Mesendoderm (in vitro differentiated cells): ENCODE data around the gene EXOSC9.

Experiments
- DNase-seq: peaks from one replicate; pipeline ENCODE4 v3.0.0; 2013
- H2AK5ac ChIP-seq: 2 replicates; pipeline ENCODE4 v1.6.1; 2013; ENCODE audit warnings: low read length, inconsistent platforms
- H2BK120ac ChIP-seq: 2 replicates; pipeline ENCODE4 v1.6.1; 2013; ENCODE audit warnings: low read depth, mild to moderate bottlenecking, low read length, moderate library complexity, mixed read lengths
- H2BK15ac ChIP-seq: replicated peaks from 2 replicates; pipeline ENCODE4 v1.6.1; 2013; ENCODE audit warnings: low read depth, mild to moderate bottlenecking, moderate library complexity
- H2BK5ac ChIP-seq: 2 replicates; pipeline ENCODE4 v1.6.1; 2013; ENCODE audit warnings: low read length, inconsistent platforms
- H3K18ac ChIP-seq: 2 replicates; pipeline ENCODE4 v1.6.1; 2013; ENCODE audit warnings: mild to moderate bottlenecking, low read length, mixed read lengths
- H3K23ac ChIP-seq: one replicate; pipeline ENCODE4 v1.6.1; 2013; ENCODE audit warnings: low read length
- H3K27ac ChIP-seq: 2 replicates; pipeline ENCODE4 v1.5.1; 2013; ENCODE audit warnings: low read depth, mild to moderate bottlenecking, inconsistent platforms, low read length, moderate library complexity
- H3K27me3 ChIP-seq: 2 replicates; pipeline ENCODE4 v1.6.1; 2013; ENCODE audit warnings: low read length, control low read depth, mild to moderate bottlenecking, inconsistent platforms; ENCODE audit not compliant: insufficient read depth, poor library complexity
- H3K36me3 ChIP-seq: 2 replicates; pipeline ENCODE4 v1.6.1; 2013; ENCODE audit warnings: low read length, inconsistent platforms; ENCODE audit not compliant: control insufficient read depth, insufficient read depth
- H3K4ac ChIP-seq: one replicate; pipeline ENCODE4 v1.6.1; 2013; ENCODE audit warnings: low read depth, mild to moderate bottlenecking, low read length, moderate library complexity
- H3K4me1 ChIP-seq: 2 replicates; pipeline ENCODE4 v1.6.1; 2013; ENCODE audit warnings: low read depth, low read length, inconsistent platforms; ENCODE audit not compliant: control insufficient read depth
- H3K4me2 ChIP-seq: 2 replicates; pipeline ENCODE4 v1.6.1; 2013; ENCODE audit warnings: low read length
- H3K4me3 ChIP-seq: 2 replicates; pipeline ENCODE4 v1.5.1; 2013; ENCODE audit warnings: mild to moderate bottlenecking, low read length
- H3K56ac ChIP-seq: one replicate; pipeline ENCODE4 v1.6.1; 2013; ENCODE audit warnings: low read length
- H3K79me1 ChIP-seq: 2 replicates; pipeline ENCODE4 v1.6.1; 2013; ENCODE audit warnings: low read length, inconsistent platforms
- H3K79me2 ChIP-seq: 2 replicates; pipeline ENCODE4 v1.6.1; 2013; ENCODE audit warnings: mild to moderate bottlenecking, low read length; ENCODE audit not compliant: control insufficient read depth, insufficient read depth
- H3K9ac ChIP-seq: 2 replicates; pipeline ENCODE4 v1.6.1; 2013; ENCODE audit warnings: low read length, inconsistent platforms
- H4K5ac ChIP-seq: one replicate; pipeline ENCODE4 v1.6.1; 2013; ENCODE audit warnings: low read length
- H4K8ac ChIP-seq: one replicate; pipeline ENCODE4 v1.6.1; 2013; ENCODE audit warnings: low read depth, mild to moderate bottlenecking, control low read depth, low read length, moderate library complexity
- WGBS: extraction: QIAGEN DNeasy Blood & Tissue Kit; methylation state at CpG from one replicate; pipeline ENCODE4 v1.1.7; 2013; ENCODE audit warnings: low lambda C conversion rate, missing lambda C conversion rate; ENCODE audit not compliant: insufficient coverage; ENCODE audit errors: extremely low coverage; 5-methylcytosine and 5-hydroxymethylcytosine counted together

The EXOSC9 gene

DNA sequence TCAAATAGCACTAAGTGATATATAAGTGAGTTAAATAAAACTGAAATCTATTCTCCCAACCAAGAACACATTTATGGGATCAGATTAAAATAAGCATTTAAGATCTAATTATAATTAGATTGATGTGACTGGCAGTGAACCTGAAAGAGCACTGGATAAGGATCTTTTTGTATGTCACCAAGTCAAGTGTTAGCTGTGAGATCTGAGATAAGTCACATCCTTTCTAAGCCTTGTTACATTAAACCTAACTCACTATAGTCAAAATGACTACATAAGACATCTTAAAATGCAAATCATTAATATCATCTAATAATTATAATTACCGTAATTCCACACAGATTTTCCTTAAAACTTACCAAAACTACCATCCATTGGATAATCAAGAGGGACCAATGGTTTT lies 20.9 kb downstream of the EXOSC9 start:
- Histone ChIP-seq H3K79me1 (peaks cover 9% of the 10 kb centered on the region), H4K5ac (no peak overlapping the region), H3K4me1 (no peaks in the 10 kb centered on the region), H3K27me3 (no peaks in the 10 kb centered on the region), H2AK5ac (no peak overlapping the region), H2BK15ac (no peak overlapping the region), H3K27ac (no peak overlapping the region), H3K4ac (no peak overlapping the region), H3K56ac (peak overlapping the region; percentile 99), H3K36me3 (peaks cover 9% of the 10 kb centered on the region), H3K23ac (no peak overlapping the region), H3K9ac (peak overlapping the region; percentile 98), H3K79me2 (peaks cover 19% of the 10 kb centered on the region), H4K8ac (no peak overlapping the region), H3K4me3 (peak overlapping the region; percentile 98), H2BK120ac (no peak overlapping the region), H3K4me2 (peak overlapping the region; percentile 98), H2BK5ac (no peak overlapping the region), H3K18ac (no peak overlapping the region)
- WGBS = 100% methylated on average over 1 of the region's 1 CpG
- no peak for DNase-seq

- no peaks in the 10 kb centered on the region for H3K4me1 ChIP-seq
- H4K5ac ChIP-seq = peak overlapping the region; percentile 21
- peaks cover 19% of the 10 kb centered on the region for H3K79me2 ChIP-seq
- no peaks in the 10 kb centered on the region for H3K27me3 ChIP-seq
- peak overlapping the region; percentile 99 for H3K56ac ChIP-seq
- H2BK5ac ChIP-seq = peak overlapping the region; percentile 62
- H2AK5ac ChIP-seq = peak overlapping the region; percentile 50
- peak overlapping the region; percentile 82 for H3K27ac ChIP-seq
- H4K8ac ChIP-seq = no peak overlapping the region
- no CpG with 5 or more reads among the region's 30 CpGs for WGBS
- peak overlapping the region; percentile 98 for H3K9ac ChIP-seq
- peaks cover 9% of the 10 kb centered on the region for H3K36me3 ChIP-seq
- H3K18ac ChIP-seq = peak overlapping the region; percentile 25
- DNase-seq = peak; percentile 79
- H3K79me1 ChIP-seq = peaks cover 9% of the 10 kb centered on the region
- peak overlapping the region; percentile 1 for H3K23ac ChIP-seq
- H2BK120ac ChIP-seq = no peak overlapping the region
- no peak overlapping the region for H2BK15ac ChIP-seq
- peak overlapping the region; percentile 98 for H3K4me2 ChIP-seq
- peak overlapping the region; percentile 98 for H3K4me3 ChIP-seq
- H3K4ac ChIP-seq = peak overlapping the region; percentile 17
Measured at GRCh38 chr4:121822796-121823504, 21.8 kb downstream of the EXOSC9 start.

DNA sequence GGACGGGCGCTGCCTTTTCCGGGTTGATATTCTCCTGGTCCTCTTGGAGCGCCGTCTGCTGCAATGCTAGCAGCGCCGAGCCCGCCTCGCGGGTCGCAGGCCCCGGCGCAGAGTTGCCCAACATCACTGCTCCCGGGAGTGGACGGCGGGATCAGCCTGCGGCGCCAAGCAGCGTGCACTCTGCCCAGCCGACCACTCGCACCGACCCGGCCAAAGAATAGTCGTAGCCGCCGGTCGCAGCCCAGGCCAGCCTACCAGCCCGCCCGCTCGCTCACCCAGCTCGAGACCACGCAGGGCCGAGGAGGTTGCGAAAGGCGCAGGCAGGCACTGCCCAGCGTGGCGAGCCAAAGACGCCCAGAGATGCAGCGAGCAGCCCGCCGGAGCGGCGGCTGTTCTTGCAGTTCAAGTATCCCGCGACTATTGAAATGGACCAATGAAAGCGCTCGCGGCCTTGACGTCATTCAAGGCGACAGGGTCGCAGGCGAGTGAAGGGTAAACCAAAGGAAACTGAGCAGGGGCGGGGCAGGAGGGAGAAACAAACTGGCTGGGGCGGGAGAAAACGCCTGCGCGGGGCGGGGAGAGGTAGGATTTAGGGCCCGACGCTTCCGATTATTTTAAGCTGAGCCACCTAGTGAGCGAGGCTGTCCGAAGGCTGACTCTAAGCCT lies 22.5 kb downstream of the EXOSC9 start, which contains the start of gene CCNA2:
CCNA2 (minus strand) TSS at position 379 of the 666 bp plus-strand sequence; CDS start at position 124, 255 bp downstream.
- H3K4me1 ChIP-seq = no peaks in the 10 kb centered on the region
- peak within 1 kb of the TSS; percentile 98 for H3K4me2 ChIP-seq

DNA sequence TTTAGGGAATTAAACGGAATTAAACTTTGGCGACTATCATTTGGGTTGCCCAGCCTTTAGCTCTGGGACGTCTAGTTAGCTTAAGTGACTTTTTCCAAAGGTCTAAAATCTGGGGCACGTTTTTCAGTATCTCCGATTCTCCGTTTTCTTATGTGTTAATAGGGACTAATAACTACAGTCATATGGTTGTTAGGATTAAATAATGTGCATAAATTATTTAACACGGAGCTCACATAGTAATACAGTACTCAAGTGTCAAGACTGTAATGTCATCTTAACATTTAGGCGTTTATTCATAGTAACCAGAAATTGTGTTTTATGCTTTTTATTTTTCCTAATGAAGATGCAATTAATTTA lies 23.0 kb downstream of the EXOSC9 start:
- H3K4me2 ChIP-seq = peak overlapping the region; percentile 64
- no peaks in the 10 kb centered on the region for H3K4me1 ChIP-seq
- no peaks in the 10 kb centered on the region for H3K27me3 ChIP-seq
- H2BK5ac ChIP-seq = no peak overlapping the region
- H3K56ac ChIP-seq = peak overlapping the region; percentile 84
- H3K23ac ChIP-seq = no peak overlapping the region
- peaks cover 19% of the 10 kb centered on the region for H3K79me2 ChIP-seq
- H3K4me3 ChIP-seq = peak overlapping the region; percentile 34
- no peak overlapping the region for H4K5ac ChIP-seq
- no peak for DNase-seq
- no peak overlapping the region for H3K4ac ChIP-seq
- no peak overlapping the region for H4K8ac ChIP-seq
- WGBS = no CpG with 5 or more reads among the region's 8 CpGs
- peaks cover 8% of the 10 kb centered on the region for H3K79me1 ChIP-seq
- peak overlapping the region; percentile 78 for H3K9ac ChIP-seq
- H3K27ac ChIP-seq = no peak overlapping the region
- H2AK5ac ChIP-seq = no peak overlapping the region
- H3K36me3 ChIP-seq = peaks cover 3% of the 10 kb centered on the region
- H3K18ac ChIP-seq = peak overlapping the region; percentile 75
- no peak overlapping the region for H2BK120ac ChIP-seq
- H2BK15ac ChIP-seq = no peak overlapping the region

More for the DNA sequence above, 22.5 kb downstream of the EXOSC9 start, which contains the start of gene CCNA2:
- Histone ChIP-seq H3K4ac (peak within 1 kb of the TSS; percentile 17), H2BK120ac (no peak within 1 kb of the TSS), H3K9ac (peak within 1 kb of the TSS; percentile 98), H3K18ac (peak within 1 kb of the TSS; percentile 75), H4K8ac (no peak within 1 kb of the TSS), H3K79me2 (peaks cover 19% of the 10 kb centered on the region), H3K56ac (peak within 1 kb of the TSS; percentile 99), H3K23ac (peak within 1 kb of the TSS; percentile 1), H3K36me3 (peaks cover 5% of the 10 kb centered on the region), H3K27ac (peak within 1 kb of the TSS; percentile 82), H2BK5ac (peak within 1 kb of the TSS; percentile 62), H3K79me1 (peaks cover 8% of the 10 kb centered on the region), H2BK15ac (no peak within 1 kb of the TSS), H3K4me3 (peak within 1 kb of the TSS; percentile 98), H4K5ac (peak within 1 kb of the TSS; percentile 21), H2AK5ac (peak within 1 kb of the TSS; percentile 50), H3K27me3 (no peaks in the 10 kb centered on the region)
- no CpG with 5 or more reads among the region's 63 CpGs for WGBS
- DNase-seq = peak; percentile 99

GRCh38 chr4:121824950-121825349 lies 23.8 kb downstream of the EXOSC9 start:
- no peak overlapping the region for H3K27ac ChIP-seq
- H3K9ac ChIP-seq = no peak overlapping the region
- WGBS = no CpG with 5 or more reads among the region's 2 CpGs
- no peak overlapping the region for H3K56ac ChIP-seq
- peaks cover 19% of the 10 kb centered on the region for H3K79me2 ChIP-seq
- H2BK15ac ChIP-seq = no peak overlapping the region
- H2BK120ac ChIP-seq = no peak overlapping the region
- peaks cover 3% of the 10 kb centered on the region for H3K36me3 ChIP-seq
- peaks cover 8% of the 10 kb centered on the region for H3K79me1 ChIP-seq
- no peak overlapping the region for H3K23ac ChIP-seq
- no peak overlapping the region for H2AK5ac ChIP-seq
- no peak overlapping the region for H4K8ac ChIP-seq
- H3K18ac ChIP-seq = no peak overlapping the region
- no peak overlapping the region for H3K4me2 ChIP-seq
- no peak overlapping the region for H3K4ac ChIP-seq
- H2BK5ac ChIP-seq = no peak overlapping the region
- no peak overlapping the region for H3K4me3 ChIP-seq
- no peaks in the 10 kb centered on the region for H3K27me3 ChIP-seq
- no peaks in the 10 kb centered on the region for H3K4me1 ChIP-seq
- no peak overlapping the region for H4K5ac ChIP-seq
- no peak for DNase-seq
